ENCODE data around the gene ZFPM1. TPM values are rescaled to one million over a fixed set of nuclear protein-coding genes. Genes with fewer than 3 reads are reported as not detected.

ZFPM1 gene
- total and polyA plus RNA-seq, 12 donors = 0.37 to 23.8 (median 3.5) TPM

GRCh38 chr16:88575251-88575650, 122.2 kb downstream of the ZFPM1 start:
- H3K36me3 ChIP-seq (replicated peaks in 1 of 2) = peaks cover 0 to 28% of the 10 kb centered on the region in 2 donors
- peaks cover 0 to 13% of the 10 kb centered on the region in 2 donors for H3K4me1 ChIP-seq (replicated peaks in 1 of 2)
- no peaks in the 10 kb centered on the region for H3K27me3 ChIP-seq
- H3K27ac ChIP-seq = no peak overlapping the region
- intact Hi-C loops (cut with DNase I) = no loop called here
- no peak for DNase-seq
- H3K4me3 ChIP-seq = no peak overlapping the region
- 91 to 93% (median 92%) methylated on average over 11 of the region's 11 CpGs for WGBS, 4 donors
- no peaks in the 10 kb centered on the region for H3K9me3 ChIP-seq (replicated peaks in 1 of 3)
- TF ChIP-seq POLR2A (IDR thresholded peaks at IDR 0.05) = no peak
- TF ChIP-seq, protein P1, sequence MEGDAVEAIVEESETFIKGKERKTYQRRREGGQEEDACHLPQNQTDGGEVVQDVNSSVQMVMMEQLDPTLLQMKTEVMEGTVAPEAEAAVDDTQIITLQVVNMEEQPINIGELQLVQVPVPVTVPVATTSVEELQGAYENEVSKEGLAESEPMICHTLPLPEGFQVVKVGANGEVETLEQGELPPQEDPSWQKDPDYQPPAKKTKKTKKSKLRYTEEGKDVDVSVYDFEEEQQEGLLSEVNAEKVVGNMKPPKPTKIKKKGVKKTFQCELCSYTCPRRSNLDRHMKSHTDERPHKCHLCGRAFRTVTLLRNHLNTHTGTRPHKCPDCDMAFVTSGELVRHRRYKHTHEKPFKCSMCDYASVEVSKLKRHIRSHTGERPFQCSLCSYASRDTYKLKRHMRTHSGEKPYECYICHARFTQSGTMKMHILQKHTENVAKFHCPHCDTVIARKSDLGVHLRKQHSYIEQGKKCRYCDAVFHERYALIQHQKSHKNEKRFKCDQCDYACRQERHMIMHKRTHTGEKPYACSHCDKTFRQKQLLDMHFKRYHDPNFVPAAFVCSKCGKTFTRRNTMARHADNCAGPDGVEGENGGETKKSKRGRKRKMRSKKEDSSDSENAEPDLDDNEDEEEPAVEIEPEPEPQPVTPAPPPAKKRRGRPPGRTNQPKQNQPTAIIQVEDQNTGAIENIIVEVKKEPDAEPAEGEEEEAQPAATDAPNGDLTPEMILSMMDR (IDR thresholded peaks at IDR 0.05) = no peak

DNA sequence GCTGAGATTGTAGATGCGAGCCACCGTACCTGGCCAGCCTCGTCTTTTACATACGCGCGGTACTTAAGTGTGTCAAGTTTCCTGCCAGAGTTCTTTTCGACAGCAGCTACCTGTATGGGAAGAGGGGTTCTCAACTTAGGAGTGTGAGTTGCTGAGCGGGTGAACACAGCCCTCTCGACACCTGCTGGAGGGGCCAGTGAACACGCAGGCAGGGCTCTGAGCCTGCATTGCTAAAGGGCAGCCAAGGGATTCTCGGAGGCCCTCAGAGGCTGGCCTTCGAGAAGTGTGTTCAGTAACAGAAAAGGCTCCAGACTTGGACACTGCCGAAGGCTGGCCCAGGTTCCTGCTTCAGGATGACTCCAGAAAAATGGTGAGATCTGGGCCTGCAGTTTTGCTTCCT, 123.2 kb downstream of the ZFPM1 start:
- H3K4me1 ChIP-seq (replicated peaks in 1 of 2) = peaks cover 0 to 8% of the 10 kb centered on the region in 2 donors
- H3K27ac ChIP-seq = no peak overlapping the region
- intact Hi-C loops (cut with DNase I) = no loop called here
- no peak for DNase-seq
- no peaks in the 10 kb centered on the region for H3K27me3 ChIP-seq
- H3K9me3 ChIP-seq (replicated peaks in 1 of 3) = no peaks in the 10 kb centered on the region
- TF ChIP-seq, protein P1 (IDR thresholded peaks at IDR 0.05) = no peak
- no peak for TF ChIP-seq POLR2A (IDR thresholded peaks at IDR 0.05)
- peaks cover 0 to 38% of the 10 kb centered on the region in 2 donors for H3K36me3 ChIP-seq (replicated peaks in 1 of 2)
- WGBS, 4 donors = 90 to 95% (median 94%) methylated on average over 13 of the region's 13 CpGs
- H3K4me3 ChIP-seq = no peak overlapping the region

GRCh38 chr16:88577166-88577565, 124.1 kb downstream of the ZFPM1 start:
- intact Hi-C loops (cut with DNase I) = no loop called here
- Histone ChIP-seq H3K4me3 (no peak overlapping the region), H3K9me3 (replicated peaks in 1 of 3) (no peaks in the 10 kb centered on the region), H3K36me3 (replicated peaks in 1 of 2) (peaks cover 0 to 40% of the 10 kb centered on the region in 2 donors), H3K27me3 (no peaks in the 10 kb centered on the region), H3K27ac (no peak overlapping the region), H3K4me1 (replicated peaks in 1 of 2) (no peaks in the 10 kb centered on the region)
- DNase-seq = no peak
- WGBS, 4 donors = 92 to 95% (median 93%) methylated on average over 20 of the region's 20 CpGs
- TF ChIP-seq, protein P1 (IDR thresholded peaks at IDR 0.05) = no peak
- TF ChIP-seq POLR2A (IDR thresholded peaks at IDR 0.05) = no peak

DNA sequence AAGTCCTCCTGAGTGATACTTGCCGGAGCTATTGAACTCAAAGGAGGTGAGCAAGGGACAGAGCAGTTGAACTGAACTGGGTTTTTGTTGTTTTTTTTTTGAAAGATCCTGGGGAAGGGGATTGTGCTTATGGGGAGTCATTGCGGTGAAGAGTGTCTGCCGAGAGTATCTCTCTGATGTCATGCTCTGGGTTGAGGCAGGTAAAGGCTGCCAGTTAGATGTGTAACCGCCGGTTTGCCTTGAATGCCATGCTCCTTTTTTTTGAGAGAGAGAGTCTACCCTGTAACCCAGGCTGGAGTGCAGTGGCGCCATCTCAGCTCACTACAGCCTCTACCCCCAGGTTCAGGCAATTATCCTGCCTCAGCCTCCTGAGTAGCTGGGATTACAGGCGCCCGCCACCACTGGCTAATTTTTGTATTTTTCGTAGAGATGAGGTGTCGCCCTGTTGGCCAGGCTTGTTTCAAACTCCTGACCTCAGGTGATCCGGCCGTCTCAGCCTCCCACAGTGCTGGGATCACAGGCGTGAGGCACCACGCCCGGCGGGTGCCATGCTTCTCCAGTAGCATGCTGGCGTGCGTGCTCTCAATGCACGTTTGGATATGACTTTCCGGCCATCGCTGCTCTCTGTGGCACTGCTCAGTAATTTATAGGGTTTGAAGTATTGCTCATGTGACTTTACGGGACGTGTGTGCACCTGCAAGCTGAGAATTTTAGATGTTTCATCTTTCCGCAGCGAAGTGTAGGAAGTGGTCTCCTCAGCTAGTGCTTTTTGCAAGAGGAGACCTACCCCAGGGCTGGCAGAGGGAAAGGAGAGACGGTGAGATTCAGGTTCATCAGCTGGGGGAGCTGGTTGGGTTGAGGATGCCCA, 125.6 kb downstream of the ZFPM1 start:
- 92 to 97% (median 94%) methylated on average over 20 to 26 of the region's 26 CpGs for WGBS, 4 donors
- H3K27ac ChIP-seq = no peak overlapping the region
- intact Hi-C loops (cut with DNase I) = no loop called here
- H3K36me3 ChIP-seq (replicated peaks in 1 of 2) = peaks cover 0 to 40% of the 10 kb centered on the region in 2 donors
- no peak for DNase-seq
- TF ChIP-seq, protein P1 (IDR thresholded peaks at IDR 0.05) = no peak
- TF ChIP-seq POLR2A (IDR thresholded peaks at IDR 0.05) = no peak
- H3K27me3 ChIP-seq = no peaks in the 10 kb centered on the region
- H3K4me1 ChIP-seq (replicated peaks in 1 of 2) = no peaks in the 10 kb centered on the region
- H3K4me3 ChIP-seq = no peak overlapping the region
- H3K9me3 ChIP-seq (replicated peaks in 1 of 3) = no peaks in the 10 kb centered on the region
